PFSK-1 (cell line): ENCODE data around the gene SLC37A3.

Experiments used
- FOXP2 ChIP-seq: optimal IDR thresholded peaks from 2 replicates; pipeline ENCODE3; 2011; ENCODE audit warnings: borderline replicate concordance, control low read depth, inconsistent platforms; ENCODE audit not compliant: insufficient read depth; ENCODE audit errors: extremely low read length, extremely low read depth
- POLR2AphosphoS5 ChIP-seq: IDR thresholded peaks from 2 replicates; pipeline ENCODE4 v1.6.1; 2012; ENCODE audit warnings: low read depth, mild to moderate bottlenecking, control low read depth, low read length, moderate library complexity
- SIN3A ChIP-seq: IDR thresholded peaks from 2 replicates; pipeline ENCODE4 v1.6.1; 2012; ENCODE audit warnings: mild to moderate bottlenecking, low read length, moderate library complexity, borderline replicate concordance; ENCODE audit not compliant: insufficient read depth
- TAF1 ChIP-seq: IDR thresholded peaks from 2 replicates; pipeline ENCODE4 v1.6.1; 2012; ENCODE audit warnings: low read length, control low read depth, borderline replicate concordance; ENCODE audit not compliant: insufficient read depth
- TF ChIP-seq, protein P1 (sequence below), 2 experiments: IDR thresholded peaks; 2 replicates each; pipeline versions ENCODE4 v1.6.1 to v1.8.0; 2011 to 2012; ENCODE audit warnings: low read depth in 2 of 2, low read length in 2 of 2, control low read depth in 1 of 2, inconsistent platforms in 1 of 2, mild to moderate bottlenecking in 1 of 2, moderate library complexity in 1 of 2; ENCODE audit not compliant: insufficient read depth in 1 of 2

SLC37A3 gene

DNA sequence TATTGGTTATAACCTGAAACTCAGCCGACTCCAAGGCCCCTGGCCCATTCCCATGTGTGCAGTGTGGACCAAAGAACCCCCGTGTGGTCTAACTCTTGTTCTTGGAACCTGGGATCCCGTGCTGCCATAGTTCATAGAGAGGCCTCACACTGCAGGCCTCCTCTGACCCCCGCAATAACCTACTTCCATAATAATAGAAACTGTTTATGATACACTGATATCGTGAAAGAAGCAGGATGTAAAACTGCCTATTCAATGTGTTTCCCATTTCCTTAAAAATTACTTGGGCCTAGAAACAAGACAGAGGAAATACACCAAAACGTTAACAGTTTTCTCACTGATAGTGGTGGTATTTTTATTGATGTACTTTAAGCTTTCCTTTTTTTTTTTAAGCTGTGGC lies 112.4 kb downstream of the SLC37A3 start:
- no peak for TF ChIP-seq TAF1
- no peak for TF ChIP-seq POLR2AphosphoS5
- TF ChIP-seq SIN3A: no peak
- TF ChIP-seq, protein P1, sequence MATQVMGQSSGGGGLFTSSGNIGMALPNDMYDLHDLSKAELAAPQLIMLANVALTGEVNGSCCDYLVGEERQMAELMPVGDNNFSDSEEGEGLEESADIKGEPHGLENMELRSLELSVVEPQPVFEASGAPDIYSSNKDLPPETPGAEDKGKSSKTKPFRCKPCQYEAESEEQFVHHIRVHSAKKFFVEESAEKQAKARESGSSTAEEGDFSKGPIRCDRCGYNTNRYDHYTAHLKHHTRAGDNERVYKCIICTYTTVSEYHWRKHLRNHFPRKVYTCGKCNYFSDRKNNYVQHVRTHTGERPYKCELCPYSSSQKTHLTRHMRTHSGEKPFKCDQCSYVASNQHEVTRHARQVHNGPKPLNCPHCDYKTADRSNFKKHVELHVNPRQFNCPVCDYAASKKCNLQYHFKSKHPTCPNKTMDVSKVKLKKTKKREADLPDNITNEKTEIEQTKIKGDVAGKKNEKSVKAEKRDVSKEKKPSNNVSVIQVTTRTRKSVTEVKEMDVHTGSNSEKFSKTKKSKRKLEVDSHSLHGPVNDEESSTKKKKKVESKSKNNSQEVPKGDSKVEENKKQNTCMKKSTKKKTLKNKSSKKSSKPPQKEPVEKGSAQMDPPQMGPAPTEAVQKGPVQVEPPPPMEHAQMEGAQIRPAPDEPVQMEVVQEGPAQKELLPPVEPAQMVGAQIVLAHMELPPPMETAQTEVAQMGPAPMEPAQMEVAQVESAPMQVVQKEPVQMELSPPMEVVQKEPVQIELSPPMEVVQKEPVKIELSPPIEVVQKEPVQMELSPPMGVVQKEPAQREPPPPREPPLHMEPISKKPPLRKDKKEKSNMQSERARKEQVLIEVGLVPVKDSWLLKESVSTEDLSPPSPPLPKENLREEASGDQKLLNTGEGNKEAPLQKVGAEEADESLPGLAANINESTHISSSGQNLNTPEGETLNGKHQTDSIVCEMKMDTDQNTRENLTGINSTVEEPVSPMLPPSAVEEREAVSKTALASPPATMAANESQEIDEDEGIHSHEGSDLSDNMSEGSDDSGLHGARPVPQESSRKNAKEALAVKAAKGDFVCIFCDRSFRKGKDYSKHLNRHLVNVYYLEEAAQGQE (IDR thresholded peaks at IDR 0.05; ENCODE audit: insufficient read depth in 1 of 2, low read depth in 2 of 2, low read length in 2 of 2): no peak
- TF ChIP-seq FOXP2: no peak

DNA sequence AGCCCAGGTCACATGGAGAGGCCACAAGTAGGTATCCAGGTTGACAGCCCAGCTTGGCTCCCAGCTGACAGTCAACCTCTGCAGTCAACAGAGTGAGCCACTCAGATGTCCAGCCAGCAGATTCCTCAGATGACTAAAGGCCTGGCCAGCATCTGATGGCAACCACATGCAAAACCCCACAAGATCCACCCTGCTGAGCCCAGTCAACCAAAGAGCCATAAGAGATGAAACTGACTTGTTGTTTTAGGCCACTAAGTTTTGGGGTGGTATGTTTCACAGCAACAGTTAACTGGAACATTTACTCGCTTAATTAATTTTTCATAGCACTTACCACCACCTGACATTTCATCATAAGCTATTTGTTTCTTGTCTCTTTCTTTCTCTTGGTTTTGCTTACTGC lies 114.3 kb downstream of the SLC37A3 start:
- TF ChIP-seq SIN3A (no peak), FOXP2 (no peak), POLR2AphosphoS5 (no peak), TAF1 (no peak)
- TF ChIP-seq, protein P1 (IDR thresholded peaks at IDR 0.05; ENCODE audit: insufficient read depth in 1 of 2, low read depth in 2 of 2, low read length in 2 of 2): no peak
